T-cell (primary cell): ENCODE measurements around the gene UNKL. TPM values are rescaled to one million over a fixed set of nuclear protein-coding genes. Genes with fewer than 3 reads are reported as not detected.

Experiments used
- total RNA-seq, 35 experiments: library from RNA in 6 of 35; stranded (reverse) in 6 of 35; fragments of 120-200 nt in 1 of 35; gene quantifications; one replicate each; pipeline versions ENCODE4 v1.2.1 to v1.2.4 and lab custom pipeline; 2013 to 2026

Gene UNKL
- total RNA-seq, 5 donors from 2014 or later (not counting 1 experiment from before 2014, with no cell fraction given) = 85.3 to 131 (median 113) TPM

Other genes starting within 250 kb of the UNKL start
- gene TPSG1, start 189.4 kb downstream of the UNKL start, total RNA-seq = not detected
- 1 to 10 TPM in 1 of 5 donors, under 1 TPM in 3, not detected in 1; 0.32 to 4.3 (median 0.52) TPM for gene TPSB2, start 184.5 kb downstream of the UNKL start, total RNA-seq
- gene TPSAB1, start 174.0 kb downstream of the UNKL start, total RNA-seq = 1 to 10 TPM in 2 of 5 donors, under 1 TPM in 1, not detected in 2; 0.39 to 1.6 (median 1.2) TPM
- gene TPSD1, start 158.6 kb downstream of the UNKL start, total RNA-seq = under 1 TPM in 4 of 5 donors, not detected in 1; 0.28 to 0.40 (median 0.31) TPM
- gene UBE2I, start 105.1 kb downstream of the UNKL start, total RNA-seq = 100 to 1,000 TPM; 173 to 247 (median 190) TPM
- gene BAIAP3, start 81.1 kb downstream of the UNKL start, total RNA-seq = 10 to 100 TPM in 4 of 5 donors, 1 to 10 TPM in 1; 9.1 to 12.8 (median 12.7) TPM
- gene TSR3, start 62.8 kb downstream of the UNKL start, total RNA-seq = 10 to 100 TPM; 25.4 to 53.1 (median 48.1) TPM
- gene GNPTG, start 62.8 kb downstream of the UNKL start, total RNA-seq = 10 to 100 TPM; 42.6 to 66.5 (median 63.1) TPM
- 10 to 100 TPM in 3 of 5 donors, 1 to 10 TPM in 2; 8.4 to 12.9 (median 10.8) TPM for gene UQCC4, start 6.0 kb upstream of the UNKL start, total RNA-seq
- 1 to 10 TPM in 2 of 5 donors, under 1 TPM in 3; 0.36 to 1.6 (median 0.90) TPM for gene PERCC1, start 16.4 kb upstream of the UNKL start, total RNA-seq
- 1 to 10 TPM; 2.5 to 9.3 (median 6.5) TPM for gene CCDC154, start 29.9 kb upstream of the UNKL start, total RNA-seq
- 100 to 1,000 TPM in 3 of 5 donors, 10 to 100 TPM in 2; 77.1 to 141 (median 114) TPM for gene CLCN7, start 60.3 kb upstream of the UNKL start, total RNA-seq
- gene PTX4, start 74.2 kb upstream of the UNKL start, total RNA-seq = under 1 TPM in 1 of 5 donors, not detected in 4; 0.26 TPM
- 10 to 100 TPM; 36.0 to 73.0 (median 56.1) TPM for gene TELO2, start 78.7 kb upstream of the UNKL start, total RNA-seq
- 100 to 1,000 TPM in 3 of 5 donors, 10 to 100 TPM in 2; 33.1 to 158 (median 115) TPM for gene TMEM204, start 119.0 kb upstream of the UNKL start, total RNA-seq
- 10 to 100 TPM in 2 of 5 donors, 1 to 10 TPM in 3; 5.5 to 19.8 (median 8.1) TPM for gene IFT140, start 197.4 kb upstream of the UNKL start, total RNA-seq
- gene CRAMP1, start 197.7 kb upstream of the UNKL start, total RNA-seq = 10 to 100 TPM; 26.4 to 36.4 (median 33.0) TPM